Large intestine (tissue), 3 donors: ENCODE results near the gene TSC22D4. TPM values are rescaled to one million over a fixed set of nuclear protein-coding genes. Genes with fewer than 3 reads are reported as not detected.

ENCODE experiments used
- DNase-seq, 2 donors: peaks; one replicate each; pipeline versions ENCODE4 v3.0.0 to v3.0.0-alpha.2; 2013
- H3K27ac ChIP-seq: one replicate; pipeline ENCODE4 v1.5.1; 2013; ENCODE audit warnings: low read length
- H3K27me3 ChIP-seq: 2 replicates; pipeline ENCODE4 v1.6.1; 2013; ENCODE audit warnings: low read length; ENCODE audit not compliant: control insufficient read depth, insufficient read depth
- H3K36me3 ChIP-seq: 2 replicates; pipeline ENCODE4 v1.6.1; 2013; ENCODE audit warnings: low read length; ENCODE audit not compliant: control insufficient read depth, insufficient read depth
- H3K4me1 ChIP-seq: one replicate; pipeline ENCODE4 v1.6.1; 2013; ENCODE audit warnings: low read length; ENCODE audit not compliant: control insufficient read depth, insufficient read depth
- H3K4me3 ChIP-seq: one replicate; pipeline ENCODE4 v1.5.1; 2013; ENCODE audit warnings: low read length
- H3K9me3 ChIP-seq: one replicate; pipeline ENCODE4 v1.6.1; 2013; ENCODE audit warnings: mild to moderate bottlenecking, low read depth, low read length, moderate library complexity; ENCODE audit not compliant: control insufficient read depth
- WGBS: methylation state at CpG from one replicate; pipeline ENCODE4 v1.1.5; 2013; ENCODE audit warnings: low lambda C conversion rate; ENCODE audit not compliant: insufficient coverage; 5-methylcytosine and 5-hydroxymethylcytosine counted together
- polyA plus RNA-seq: library from polyadenylated mRNA; unstranded; fragments of 120-200 nt; gene quantifications from one replicate; pipeline ENCODE4 v1.2.1, GENCODE V29; 2013

The TSC22D4 gene
- polyA plus RNA-seq, 1 donor: 56.8 TPM

DNA sequence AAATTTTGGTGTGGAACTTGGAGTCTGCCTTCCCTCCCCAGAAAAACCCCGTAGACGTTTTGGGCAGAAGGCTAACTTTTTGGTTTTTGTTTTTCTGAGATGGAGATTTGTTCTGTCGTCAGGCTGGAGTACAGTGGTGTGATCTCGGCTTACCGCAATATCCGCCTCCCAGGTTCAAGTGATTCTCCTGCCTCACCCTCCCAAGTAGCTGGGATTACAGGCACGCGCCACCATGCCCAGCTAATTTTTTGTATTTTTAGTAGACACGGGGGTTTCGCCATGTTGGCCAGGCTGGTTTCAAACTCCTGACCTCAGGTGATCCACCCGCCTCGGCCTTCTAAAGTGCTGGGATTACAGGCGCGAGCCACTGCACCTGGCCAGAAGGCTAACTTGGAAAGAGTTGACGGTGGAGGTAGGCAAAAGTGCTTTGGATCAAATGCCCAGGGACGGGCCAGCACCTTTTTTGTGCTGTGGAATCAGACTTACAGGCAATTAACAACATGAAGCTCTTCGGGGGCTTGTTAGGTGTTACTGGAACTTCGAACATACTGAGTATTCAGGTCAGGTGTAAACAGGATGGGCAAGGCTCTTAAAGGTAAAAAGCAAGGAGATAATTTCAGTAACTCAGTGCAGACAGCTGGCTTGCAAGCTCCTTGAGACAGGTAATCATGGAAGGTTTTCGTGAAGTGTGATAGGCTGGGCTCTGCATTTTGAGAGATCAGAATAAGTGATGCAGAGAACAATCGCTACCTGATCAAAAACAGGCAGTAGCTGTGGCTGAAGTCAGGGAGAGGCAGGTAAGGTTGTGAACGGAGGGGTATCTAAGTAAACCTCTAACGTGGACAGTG is 44.5 kb downstream of the TSC22D4 start:
- Histone ChIP-seq H3K4me3 (peak overlapping the region; percentile 87), H3K27me3 (no peaks in the 10 kb centered on the region)

DNA sequence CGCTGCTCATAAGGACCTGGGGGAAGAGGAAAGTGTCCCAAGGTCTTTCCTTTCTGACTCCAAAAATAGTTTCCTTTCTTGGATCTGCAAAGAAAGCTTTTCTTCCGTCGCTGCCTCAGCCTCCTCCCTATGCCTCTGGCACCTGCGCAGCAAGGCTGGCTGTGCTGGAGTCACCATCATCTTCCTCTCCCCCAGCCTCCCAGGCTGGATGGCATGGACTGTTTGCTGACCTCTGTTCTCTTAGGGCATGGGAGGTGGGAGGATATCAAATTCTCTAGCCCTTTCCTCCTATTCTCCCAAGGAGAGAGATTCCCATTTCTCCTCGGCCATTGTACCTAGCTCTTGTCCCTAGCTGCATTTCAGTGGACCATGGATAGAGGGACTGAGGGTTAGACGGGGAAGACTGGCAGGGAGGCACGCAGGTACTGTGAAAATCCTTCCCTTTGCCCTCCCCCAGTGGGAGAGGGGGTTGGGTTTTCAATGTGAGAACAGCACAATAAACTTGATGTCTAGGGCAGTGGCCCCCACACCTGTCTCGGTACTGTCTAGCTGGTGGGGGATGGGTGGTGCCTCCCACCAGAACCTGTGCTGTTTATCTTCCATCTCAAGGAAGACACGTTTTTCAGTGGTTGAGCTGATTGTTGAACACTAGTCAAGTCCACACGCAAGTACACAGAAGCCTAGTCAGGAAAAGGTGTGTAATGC is 45.3 kb downstream of the TSC22D4 start:
- no peaks in the 10 kb centered on the region for H3K27me3 ChIP-seq
- no peak overlapping the region for H3K4me3 ChIP-seq
- H3K9me3 ChIP-seq: no peaks in the 10 kb centered on the region
- WGBS: 80% methylated on average over 1 of the region's 10 CpGs
- H3K4me1 ChIP-seq: peaks cover 29% of the 10 kb centered on the region
- no peak for DNase-seq
- peaks cover 37% of the 10 kb centered on the region for H3K36me3 ChIP-seq
- H3K27ac ChIP-seq: no peak overlapping the region

More for the DNA sequence above, 44.5 kb downstream of the TSC22D4 start:
- H3K27ac ChIP-seq: peak overlapping the region; percentile 94
- 52% methylated on average over 2 of the region's 22 CpGs for WGBS
- H3K4me1 ChIP-seq: peaks cover 29% of the 10 kb centered on the region
- H3K9me3 ChIP-seq: no peaks in the 10 kb centered on the region
- peaks cover 37% of the 10 kb centered on the region for H3K36me3 ChIP-seq
- no peak for DNase-seq

DNA sequence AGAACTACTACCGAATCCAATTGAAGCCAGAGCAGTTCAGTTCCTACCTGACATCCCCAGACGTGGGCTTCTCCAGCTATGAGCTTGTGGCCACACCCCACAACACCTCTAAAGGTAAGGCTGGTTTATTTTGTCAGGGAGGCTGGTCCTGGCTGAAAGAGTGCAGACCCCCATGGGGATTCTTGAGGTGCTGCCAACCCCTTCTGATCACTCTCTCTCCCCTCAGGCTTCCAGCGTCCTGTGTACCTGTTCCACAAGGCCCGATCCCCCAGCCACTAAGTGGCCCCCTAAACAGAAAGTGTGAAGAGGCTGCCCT is 45.8 kb downstream of the TSC22D4 start:
- DNase-seq: no peak
- Histone ChIP-seq H3K27ac (no peak overlapping the region), H3K27me3 (no peaks in the 10 kb centered on the region), H3K36me3 (peaks cover 37% of the 10 kb centered on the region), H3K4me1 (peaks cover 29% of the 10 kb centered on the region), H3K9me3 (no peaks in the 10 kb centered on the region), H3K4me3 (no peak overlapping the region)
- 100% methylated on average over 1 of the region's 4 CpGs for WGBS

DNA sequence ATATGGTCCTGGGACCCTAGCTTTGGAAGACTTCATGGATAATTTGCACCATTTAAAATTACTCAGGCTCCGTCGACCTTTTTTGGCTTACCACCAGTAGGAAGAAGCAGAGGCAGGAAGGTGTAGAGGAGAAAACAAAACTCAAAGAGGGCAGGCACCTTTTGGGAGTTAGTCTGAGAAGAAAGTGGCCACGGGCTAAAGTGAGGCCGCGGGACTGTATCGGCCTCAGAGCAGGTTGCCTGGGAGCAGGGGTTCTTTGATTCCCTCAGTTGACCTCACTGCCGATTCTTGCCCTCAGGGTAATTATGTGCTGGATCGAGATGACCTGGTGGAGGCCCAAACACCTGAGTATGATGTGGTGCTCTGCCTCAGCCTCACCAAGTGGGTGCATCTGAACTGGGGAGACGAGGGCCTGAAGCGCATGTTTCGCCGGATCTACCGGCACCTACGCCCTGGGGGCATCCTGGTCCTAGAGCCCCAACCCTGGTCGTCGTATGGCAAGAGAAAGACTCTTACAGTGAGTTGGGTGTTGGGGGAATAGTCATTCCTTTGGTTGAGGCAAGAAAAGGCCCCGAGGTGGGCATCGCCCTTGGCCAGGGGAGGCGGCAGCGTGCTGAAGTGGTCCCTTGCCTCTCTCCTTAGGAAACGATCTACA is 46.3 kb downstream of the TSC22D4 start:
- no CpG with 5 or more reads among the region's 21 CpGs for WGBS
- Histone ChIP-seq H3K4me3 (no peak overlapping the region), H3K9me3 (peaks cover 4% of the 10 kb centered on the region), H3K27me3 (no peaks in the 10 kb centered on the region), H3K36me3 (peaks cover 37% of the 10 kb centered on the region), H3K4me1 (peaks cover 31% of the 10 kb centered on the region), H3K27ac (no peak overlapping the region)
- DNase-seq: no peak

DNA sequence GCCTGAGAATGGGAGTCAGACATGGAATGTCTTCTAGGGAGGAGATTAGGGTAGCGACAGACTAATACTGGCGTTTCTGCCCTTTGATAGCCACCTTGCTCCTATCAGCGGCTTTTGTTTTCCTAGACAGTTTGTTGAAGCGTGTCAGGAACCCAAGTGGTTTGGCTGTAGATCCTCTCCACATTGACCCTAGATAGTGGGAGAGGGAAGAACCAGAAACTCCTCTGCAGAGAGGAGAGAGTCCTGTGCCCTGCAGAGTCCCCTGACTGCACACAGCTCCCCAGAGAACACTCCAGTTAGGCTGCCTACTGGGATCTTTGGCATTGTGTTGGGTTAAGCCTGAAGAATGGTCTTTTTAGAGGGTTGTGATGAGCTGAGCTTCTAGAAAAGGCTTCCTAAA is 47.0 kb downstream of the TSC22D4 start:
- no peak overlapping the region for H3K27ac ChIP-seq

DNA sequence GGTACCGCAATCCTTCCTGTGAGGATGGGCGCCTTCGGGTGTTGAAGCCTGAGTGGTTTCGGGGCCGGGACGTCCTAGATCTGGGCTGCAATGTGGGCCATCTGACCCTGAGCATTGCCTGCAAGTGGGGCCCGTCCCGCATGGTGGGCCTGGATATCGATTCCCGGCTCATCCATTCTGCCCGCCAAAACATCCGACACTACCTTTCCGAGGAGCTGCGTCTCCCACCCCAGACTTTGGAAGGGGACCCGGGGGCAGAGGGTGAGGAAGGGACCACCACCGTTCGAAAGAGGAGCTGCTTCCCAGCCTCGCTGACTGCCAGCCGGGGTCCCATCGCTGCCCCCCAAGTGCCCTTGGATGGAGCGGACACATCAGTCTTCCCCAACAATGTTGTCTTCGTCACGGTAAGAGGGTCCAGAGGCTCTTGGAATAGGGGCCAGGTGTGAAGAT is 47.7 kb downstream of the TSC22D4 start:
- peaks cover 37% of the 10 kb centered on the region for H3K36me3 ChIP-seq
- H3K27ac ChIP-seq: no peak overlapping the region
- peaks cover 33% of the 10 kb centered on the region for H3K4me1 ChIP-seq
- peaks cover 5% of the 10 kb centered on the region for H3K9me3 ChIP-seq
- no peaks in the 10 kb centered on the region for H3K27me3 ChIP-seq
- WGBS: no CpG with 5 or more reads among the region's 23 CpGs
- DNase-seq: no peak
- peak overlapping the region; percentile 76 for H3K4me3 ChIP-seq

More for the DNA sequence above, 47.0 kb downstream of the TSC22D4 start:
- no CpG with 5 or more reads among the region's 4 CpGs for WGBS
- H3K4me3 ChIP-seq: peak overlapping the region; percentile 3
- peaks cover 5% of the 10 kb centered on the region for H3K9me3 ChIP-seq
- no peak for DNase-seq
- peaks cover 37% of the 10 kb centered on the region for H3K36me3 ChIP-seq
- no peaks in the 10 kb centered on the region for H3K27me3 ChIP-seq
- H3K4me1 ChIP-seq: peaks cover 33% of the 10 kb centered on the region

DNA sequence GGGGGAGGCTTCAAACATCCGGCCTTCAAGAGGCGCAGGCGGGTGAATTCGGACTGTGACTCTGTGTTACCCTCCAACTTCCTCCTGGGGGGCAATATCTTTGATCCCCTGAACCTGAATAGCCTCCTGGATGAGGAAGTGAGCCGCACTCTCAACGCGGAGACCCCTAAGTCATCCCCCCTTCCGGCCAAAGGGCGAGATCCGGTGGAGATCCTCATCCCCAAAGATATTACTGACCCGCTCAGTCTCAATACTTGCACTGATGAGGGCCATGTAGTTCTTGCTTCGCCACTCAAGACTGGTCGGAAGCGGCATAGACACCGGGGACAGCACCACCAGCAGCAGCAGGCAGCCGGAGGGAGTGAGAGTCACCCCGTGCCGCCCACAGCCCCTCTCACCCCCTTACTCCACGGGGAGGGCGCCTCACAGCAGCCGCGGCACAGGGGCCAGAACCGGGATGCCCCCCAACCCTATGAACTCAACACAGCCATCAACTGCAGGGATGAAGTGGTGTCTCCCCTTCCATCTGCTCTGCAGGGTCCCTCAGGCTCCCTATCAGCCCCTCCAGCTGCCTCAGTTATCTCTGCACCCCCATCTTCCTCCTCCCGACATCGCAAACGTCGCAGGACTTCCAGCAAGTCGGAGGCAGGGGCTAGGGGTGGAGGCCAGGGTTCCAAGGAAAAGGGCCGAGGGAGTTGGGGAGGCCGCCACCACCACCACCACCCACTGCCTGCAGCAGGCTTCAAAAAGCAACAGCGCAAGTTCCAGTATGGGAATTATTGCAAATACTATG is 48.3 kb downstream of the TSC22D4 start:
- no CpG with 5 or more reads among the region's 31 CpGs for WGBS
- H3K9me3 ChIP-seq: peaks cover 5% of the 10 kb centered on the region
- H3K4me3 ChIP-seq: peak overlapping the region; percentile 76
- H3K4me1 ChIP-seq: peaks cover 33% of the 10 kb centered on the region
- no peak for DNase-seq
- peaks cover 37% of the 10 kb centered on the region for H3K36me3 ChIP-seq
- peak overlapping the region; percentile 99 for H3K27ac ChIP-seq
- no peaks in the 10 kb centered on the region for H3K27me3 ChIP-seq

DNA sequence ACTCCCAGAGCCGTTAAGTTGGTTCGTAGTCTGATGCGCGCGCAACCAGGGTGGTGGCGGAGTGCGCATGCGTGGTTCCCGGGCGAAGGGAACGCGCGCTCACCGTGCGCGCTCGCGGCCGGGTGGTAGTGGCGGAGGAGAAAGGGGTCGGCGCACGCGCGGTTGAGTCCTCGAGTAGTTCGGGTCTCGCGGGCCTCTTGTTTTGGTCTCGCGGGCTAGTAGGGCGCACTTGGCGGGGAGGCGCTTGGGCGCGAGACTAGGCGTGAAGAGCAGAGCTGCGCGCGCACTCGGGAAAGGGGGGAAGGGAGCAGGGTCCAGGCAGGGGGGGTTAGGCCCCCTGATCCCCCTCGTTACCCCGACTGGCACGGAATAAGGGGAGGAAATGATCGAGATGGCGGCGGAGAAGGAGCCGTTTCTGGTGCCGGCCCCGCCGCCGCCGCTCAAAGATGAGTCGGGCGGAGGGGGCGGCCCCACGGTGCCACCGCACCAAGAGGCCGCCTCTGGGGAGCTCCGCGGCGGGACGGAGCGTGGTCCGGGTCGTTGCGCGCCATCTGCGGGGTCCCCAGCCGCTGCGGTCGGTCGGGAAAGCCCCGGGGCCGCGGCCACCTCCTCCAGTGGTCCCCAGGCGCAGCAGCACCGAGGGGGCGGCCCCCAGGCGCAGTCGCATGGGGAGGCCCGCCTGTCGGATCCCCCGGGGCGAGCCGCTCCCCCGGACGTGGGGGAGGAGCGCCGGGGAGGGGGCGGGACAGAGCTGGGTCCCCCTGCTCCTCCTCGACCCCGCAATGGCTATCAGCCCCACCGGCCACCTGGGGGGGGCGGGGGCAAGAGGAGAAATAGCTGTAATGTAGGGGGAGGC is 49.1 kb downstream of the TSC22D4 start, which contains the start of gene MEPCE:
MEPCE (plus strand) TSS at position 195 of the 856 bp plus-strand sequence; CDS start at position 383, 188 bp downstream.
- peak; percentile 95 to 96 for DNase-seq
- peaks cover 27% of the 10 kb centered on the region for H3K4me1 ChIP-seq
- no peaks in the 10 kb centered on the region for H3K27me3 ChIP-seq
- H3K36me3 ChIP-seq: peaks cover 34% of the 10 kb centered on the region
- peak within 1 kb of the TSS; percentile 99 for H3K27ac ChIP-seq
- 0% methylated on average over 1 of the region's 95 CpGs for WGBS
- peaks cover 5% of the 10 kb centered on the region for H3K9me3 ChIP-seq
- H3K4me3 ChIP-seq: peak within 1 kb of the TSS; percentile 76

DNA sequence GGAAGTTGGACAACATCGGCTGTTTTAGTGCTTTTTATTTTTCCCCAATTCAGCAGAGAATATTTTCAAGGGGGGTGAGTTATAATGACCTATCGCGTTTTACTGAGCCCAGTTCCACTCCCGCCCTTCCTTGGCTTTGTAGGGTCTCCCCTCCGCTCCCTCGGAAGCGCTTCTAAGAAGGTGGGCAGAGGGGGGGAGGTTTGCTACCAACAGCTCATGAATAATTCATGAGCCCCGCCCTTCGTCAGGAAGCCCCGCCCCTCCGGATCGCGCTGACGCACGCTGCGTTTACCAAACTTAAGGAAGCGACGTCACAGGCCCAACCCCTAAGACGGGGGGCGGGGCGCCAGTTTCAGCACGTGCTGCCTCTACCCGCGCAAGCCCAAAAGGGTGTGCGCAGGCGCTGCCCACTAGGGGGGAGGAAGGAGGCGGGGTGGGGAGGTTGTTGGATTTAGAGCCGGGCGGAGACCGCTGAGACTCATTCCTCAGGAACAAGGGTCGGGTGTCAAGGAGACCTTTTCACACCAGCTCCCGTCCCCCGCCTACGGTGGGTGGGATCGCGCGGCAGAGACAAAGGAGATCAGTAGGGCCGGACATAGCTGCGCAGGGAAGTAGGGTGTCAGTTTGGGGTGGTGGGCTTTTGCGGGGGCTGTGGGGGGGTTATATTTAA is 49.9 kb downstream of the TSC22D4 start:
- peaks cover 5% of the 10 kb centered on the region for H3K9me3 ChIP-seq
- peak; percentile 100 for DNase-seq
- peak overlapping the region; percentile 99 for H3K27ac ChIP-seq
- peaks cover 22% of the 10 kb centered on the region for H3K4me1 ChIP-seq
- peak overlapping the region; percentile 76 for H3K4me3 ChIP-seq
- H3K36me3 ChIP-seq: peaks cover 26% of the 10 kb centered on the region
- H3K27me3 ChIP-seq: no peaks in the 10 kb centered on the region
- WGBS: no CpG with 5 or more reads among the region's 40 CpGs
